MCF 10A (cell line): ENCODE data around the gene BOC. TPM values are rescaled to one million over a fixed set of nuclear protein-coding genes. Genes with fewer than 3 reads are reported as not detected.
"Not testable (repeated sequence)": the region's sequence is repeated elsewhere in the genome, so short reads cannot be mapped to it uniquely, and the experiment has no call there.

Experiments used
- BruUV-seq: library from RNA; stranded (reverse); fragments of 400-500 nt; replicated peaks from 2 replicates; lab custom pipeline; 2021; lab: Mats Ljungman, UMichigan
- CTCF ChIA-PET: fragments of 300-600 bp; sonication (Branson Sonifier 250); formaldehyde crosslinking; extraction: SDS; loops from one replicate; lab custom pipeline; 2021; ENCODE audit warnings: antibody characterized with exemption, inconsistent platforms; lab: Yijun Ruan, JAX
- POLR2A ChIA-PET: fragments of 300-600, 350-650 bp; sonication (Branson Sonifier 250); formaldehyde crosslinking; extraction: SDS; loops from one replicate; lab custom pipeline; 2020; ENCODE audit warnings: antibody characterized with exemption, inconsistent platforms; lab: Yijun Ruan, JAX
- DNase-seq: peaks from one replicate; pipeline ENCODE4 v3.0.0-alpha.2; 2018; ENCODE audit not compliant: unreplicated experiment
- H3K27ac Mint-ChIP-seq: one replicate; pipeline ENCODE4 v1.8.0; 2022; ENCODE audit warnings: mild to moderate bottlenecking, low read depth, mixed read lengths; ENCODE audit not compliant: unreplicated experiment
- H3K27me3 Mint-ChIP-seq: one replicate; pipeline ENCODE4 v1.8.0; 2022; ENCODE audit warnings: mixed read lengths; ENCODE audit not compliant: insufficient read depth, unreplicated experiment
- H3K36me3 Mint-ChIP-seq: one replicate; pipeline ENCODE4 v1.8.0; 2022; ENCODE audit warnings: mild to moderate bottlenecking, moderate library complexity, mixed read lengths; ENCODE audit not compliant: insufficient read depth, unreplicated experiment
- H3K4me1 Mint-ChIP-seq: one replicate; pipeline ENCODE4 v1.8.0; 2022; ENCODE audit warnings: mixed read lengths; ENCODE audit not compliant: insufficient read depth, unreplicated experiment
- H3K4me3 Mint-ChIP-seq: one replicate; pipeline ENCODE4 v1.8.0; 2022; ENCODE audit warnings: mild to moderate bottlenecking, moderate library complexity, mixed read lengths; ENCODE audit not compliant: unreplicated experiment
- H3K9me3 Mint-ChIP-seq: one replicate; pipeline ENCODE4 v1.8.0; 2022; ENCODE audit warnings: mixed read lengths; ENCODE audit not compliant: unreplicated experiment
- CTCF ChIP-seq: fragments of 200-600 bp; IDR thresholded peaks from one replicate; pipeline ENCODE4 v1.8.0; 2022; ENCODE audit warnings: antibody characterized with exemption, mild to moderate bottlenecking; ENCODE audit not compliant: unreplicated experiment
- intact Hi-C: fragments of 100-400 bp; cut with micrococcal nuclease; formaldehyde crosslinking; loops from 2 replicates; pipeline ENCODE4 v1.14.1; 2022
- total RNA-seq: library from RNA; stranded (reverse); gene quantifications from 2 replicates; pipeline ENCODE4 v1.2.3, GENCODE V29; 2022

Gene BOC
- total RNA-seq, 1 experiment from 2014 or later, result 1.8 TPM

GRCh38 chr3:113167825-113168801 is 43.2 kb upstream of the BOC start:
- no peaks in the 10 kb centered on the region for H3K4me1 Mint-ChIP-seq
- H3K9me3 Mint-ChIP-seq, result no peaks in the 10 kb centered on the region
- H3K27ac Mint-ChIP-seq, result no peak overlapping the region
- BruUV-seq, result no TSS peak
- no peak for TF ChIP-seq CTCF
- H3K36me3 Mint-ChIP-seq, result peaks cover 10% of the 10 kb centered on the region
- no peak for DNase-seq
- ChIA-PET POLR2A (interaction anchor here (0.6 to 0.9 kb wide), 3 partner anchors 9 to 84 kb away, joined by 3 to 4 read pairs (median 3); no protein-coding TSS in a partner anchor), CTCF (interaction anchor here (0.9 kb wide), 1 partner anchor 97 kb away, joined by 3 read pairs; no protein-coding TSS in a partner anchor)
- no peaks in the 10 kb centered on the region for H3K27me3 Mint-ChIP-seq
- intact Hi-C loops, result no loop called here
- H3K4me3 Mint-ChIP-seq, result no peak overlapping the region

- no peak for DNase-seq
- no peaks in the 10 kb centered on the region for H3K27me3 Mint-ChIP-seq
- POLR2A ChIA-PET, result interaction anchor here (0.5 to 0.6 kb wide), 2 partner anchors 10 to 118 kb away, joined by 3 read pairs; no protein-coding TSS in a partner anchor
- H3K9me3 Mint-ChIP-seq, result no peaks in the 10 kb centered on the region
- H3K36me3 Mint-ChIP-seq, result no peaks in the 10 kb centered on the region
- intact Hi-C loops, result no loop called here
- H3K27ac Mint-ChIP-seq, result peak overlapping the region; percentile 3
- BruUV-seq, result no TSS peak
- H3K4me1 Mint-ChIP-seq, result no peaks in the 10 kb centered on the region
- no peak for TF ChIP-seq CTCF
- CTCF ChIA-PET, result interaction anchor here (0.8 to 1.1 kb wide), 3 partner anchors 27 to 133 kb away, joined by 3 read pairs; no protein-coding TSS in a partner anchor
- H3K4me3 Mint-ChIP-seq, result no peak overlapping the region
Measured at GRCh38 chr3:113169891-113170452, 41.4 kb upstream of the BOC start.

GRCh38 chr3:113170771-113171170 is 40.6 kb upstream of the BOC start:
- Mint-ChIP-seq H3K9me3 (no peaks in the 10 kb centered on the region), H3K36me3 (no peaks in the 10 kb centered on the region), H3K4me1 (no peaks in the 10 kb centered on the region), H3K27me3 (no peaks in the 10 kb centered on the region), H3K4me3 (no peak overlapping the region), H3K27ac (no peak overlapping the region)
- CTCF ChIA-PET, result no interaction called here
- POLR2A ChIA-PET, result interaction anchor here (0.5 kb wide), 1 partner anchor 10 kb away, joined by 3 read pairs; no protein-coding TSS in a partner anchor
- no peak for DNase-seq
- TF ChIP-seq CTCF, result no peak
- intact Hi-C loops, result no loop called here
- no TSS peak for BruUV-seq

- H3K36me3 Mint-ChIP-seq, H3K27ac Mint-ChIP-seq, H3K4me3 Mint-ChIP-seq, H3K9me3 Mint-ChIP-seq, POLR2A ChIA-PET, BruUV-seq, DNase-seq, H3K4me1 Mint-ChIP-seq, intact Hi-C loops, H3K27me3 Mint-ChIP-seq: not testable (repeated sequence)
- CTCF ChIA-PET, result interaction anchor here (1.1 kb wide), 1 partner anchor 19 kb away, joined by 4 read pairs; no protein-coding TSS in a partner anchor
Measured at GRCh38 chr3:113171675-113172300, 39.6 kb upstream of the BOC start.
